Head of caudate nucleus (tissue), 42 donors: ENCODE results near the gene MCC.
A peak's percentile ranks its signal among the peaks of the same experiment; 100 is the strongest.

Source experiments
- DNase-seq, 42 donors: peaks; one replicate each; pipeline versions ENCODE4 v3.0.0 to v3.0.0-alpha.2; 2020 to 2021; ENCODE audit warnings: mixed read lengths in 7 of 42
- intact Hi-C: fragments of 100-400 bp; cut with DNase I; formaldehyde crosslinking; loops from one replicate; pipeline ENCODE4 v1.15.0; 2022

The MCC gene

DNA sequence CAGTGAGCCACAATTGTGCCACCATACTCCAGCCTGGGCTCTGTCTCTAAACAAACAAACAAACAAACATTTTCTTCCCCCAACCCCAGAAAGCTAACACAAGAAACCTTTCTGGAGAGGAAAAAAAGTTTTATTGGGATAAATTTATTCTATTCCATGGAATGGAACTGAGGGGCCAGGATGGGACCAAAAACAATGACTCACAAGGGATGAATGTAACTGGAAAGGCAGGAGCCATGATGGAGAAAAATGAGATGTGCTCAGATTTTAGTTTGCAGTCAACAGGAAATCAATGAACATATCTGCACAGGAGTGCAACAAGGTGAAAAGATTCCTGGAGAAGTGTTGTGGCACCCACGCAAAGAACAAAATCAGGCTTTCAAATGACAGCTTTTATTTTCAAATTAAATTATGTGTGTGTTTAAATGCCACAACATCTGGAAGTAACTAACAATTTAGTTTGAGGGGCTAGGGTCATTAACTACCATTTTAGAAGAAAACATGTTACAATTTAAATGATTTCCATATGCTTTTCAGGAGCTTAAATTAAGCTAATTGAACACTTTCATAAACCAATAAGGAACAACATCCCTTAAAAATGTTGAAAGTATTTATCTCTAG lies 262.0 kb downstream of the MCC start:
- intact Hi-C loops: no loop called here
- DNase-seq: no peak

DNA sequence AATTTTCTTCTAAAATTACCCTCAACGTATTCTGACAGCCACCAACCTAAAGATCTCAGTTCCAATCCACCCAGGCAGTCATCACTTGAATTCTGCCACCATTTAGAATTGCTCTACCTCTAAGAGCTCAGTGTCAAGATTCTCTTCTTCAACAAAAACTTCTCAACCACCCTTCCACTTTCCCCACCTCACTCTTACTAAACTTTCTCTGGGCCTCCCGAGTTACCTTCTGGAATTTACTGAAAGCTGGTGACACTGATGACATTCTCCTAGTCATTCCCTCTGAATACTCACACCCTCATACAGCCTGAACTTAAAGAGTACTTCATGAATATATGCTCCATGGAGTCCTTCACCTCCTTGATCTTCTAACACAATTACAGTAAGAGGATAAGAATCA lies 263.0 kb downstream of the MCC start:
- intact Hi-C loops: no loop called here
- DNase-seq: no peak

DNA sequence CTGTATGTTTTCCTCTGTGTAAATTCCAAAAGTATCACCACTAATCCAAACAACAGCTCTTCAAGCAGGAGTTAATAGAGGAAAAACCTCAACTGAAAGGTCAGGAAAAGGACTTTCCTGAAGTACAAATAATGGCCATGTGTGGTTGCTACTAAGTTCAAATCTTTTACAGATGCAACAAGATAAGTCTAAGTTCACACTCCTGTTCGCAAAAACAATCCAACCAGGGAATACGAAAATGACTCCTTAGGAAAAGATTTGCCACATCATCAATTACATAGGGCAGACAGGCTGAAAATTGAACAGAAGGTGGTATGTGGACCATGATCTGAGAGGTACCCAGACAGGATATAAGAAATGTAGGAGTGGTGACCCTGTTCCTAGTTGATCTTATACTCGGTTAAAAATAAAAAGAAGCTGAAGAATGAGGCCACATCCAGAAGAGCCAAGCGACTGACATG lies 263.6 kb downstream of the MCC start:
- DNase-seq: no peak

DNA sequence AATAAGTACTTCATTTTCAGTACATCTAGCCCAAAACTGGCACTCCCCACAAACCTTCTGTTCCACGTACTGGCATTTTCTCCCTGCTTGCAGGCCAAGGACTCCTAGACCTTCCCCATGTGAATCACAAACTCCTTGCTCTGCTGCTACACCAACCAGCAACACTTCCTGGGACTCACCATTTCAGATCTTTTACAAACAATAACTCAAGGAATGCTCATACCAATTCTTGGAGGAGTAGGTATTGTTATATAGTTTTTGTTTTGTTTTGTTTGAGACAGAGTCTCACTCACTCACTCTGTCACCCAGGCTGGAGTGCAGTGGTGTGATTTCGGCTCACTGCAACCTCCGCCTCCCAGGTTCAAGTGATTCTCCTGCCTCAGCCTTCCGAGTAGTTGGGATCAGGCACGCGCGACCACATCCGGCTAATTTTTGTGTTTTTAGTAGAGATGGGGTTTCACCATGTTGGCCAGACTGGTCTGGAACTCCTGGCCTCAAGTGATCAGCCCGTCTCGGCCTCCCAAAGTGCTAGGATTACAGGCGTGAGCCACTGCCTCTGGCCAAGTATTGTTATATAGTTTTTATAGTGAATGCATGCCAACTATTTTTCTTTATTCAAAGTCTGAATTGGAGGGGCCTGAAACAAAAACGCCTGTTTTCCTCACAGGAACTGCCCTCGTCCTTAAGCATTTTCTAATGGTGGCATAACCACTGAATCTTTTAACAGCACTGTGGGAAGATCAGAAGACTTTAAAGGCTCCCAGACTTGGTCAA lies 264.2 kb downstream of the MCC start:
- no peak for DNase-seq
- intact Hi-C loops: no loop called here

More for the DNA sequence above, 263.6 kb downstream of the MCC start:
- intact Hi-C loops: no loop called here

DNA sequence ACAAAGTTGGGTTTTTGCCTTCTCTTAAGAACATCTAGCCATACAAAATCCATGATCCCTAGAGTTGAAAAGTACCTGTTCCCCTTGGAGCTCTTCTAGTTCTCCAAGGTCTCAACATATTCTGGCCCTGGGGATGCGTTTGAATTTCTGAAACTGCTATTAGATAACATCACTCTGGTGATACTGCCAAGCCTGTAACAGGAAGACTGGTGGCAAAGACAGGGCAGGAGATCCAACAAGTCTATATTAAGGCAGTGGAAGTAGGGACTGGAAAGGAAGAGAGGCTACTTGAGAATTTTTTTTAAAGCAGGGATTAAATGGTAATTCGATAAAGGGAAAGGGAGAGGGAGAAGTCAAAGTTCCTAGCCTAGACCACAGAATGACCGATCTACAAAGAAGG lies 264.9 kb downstream of the MCC start:
- intact Hi-C loops: no loop called here
- DNase-seq: no peak

DNA sequence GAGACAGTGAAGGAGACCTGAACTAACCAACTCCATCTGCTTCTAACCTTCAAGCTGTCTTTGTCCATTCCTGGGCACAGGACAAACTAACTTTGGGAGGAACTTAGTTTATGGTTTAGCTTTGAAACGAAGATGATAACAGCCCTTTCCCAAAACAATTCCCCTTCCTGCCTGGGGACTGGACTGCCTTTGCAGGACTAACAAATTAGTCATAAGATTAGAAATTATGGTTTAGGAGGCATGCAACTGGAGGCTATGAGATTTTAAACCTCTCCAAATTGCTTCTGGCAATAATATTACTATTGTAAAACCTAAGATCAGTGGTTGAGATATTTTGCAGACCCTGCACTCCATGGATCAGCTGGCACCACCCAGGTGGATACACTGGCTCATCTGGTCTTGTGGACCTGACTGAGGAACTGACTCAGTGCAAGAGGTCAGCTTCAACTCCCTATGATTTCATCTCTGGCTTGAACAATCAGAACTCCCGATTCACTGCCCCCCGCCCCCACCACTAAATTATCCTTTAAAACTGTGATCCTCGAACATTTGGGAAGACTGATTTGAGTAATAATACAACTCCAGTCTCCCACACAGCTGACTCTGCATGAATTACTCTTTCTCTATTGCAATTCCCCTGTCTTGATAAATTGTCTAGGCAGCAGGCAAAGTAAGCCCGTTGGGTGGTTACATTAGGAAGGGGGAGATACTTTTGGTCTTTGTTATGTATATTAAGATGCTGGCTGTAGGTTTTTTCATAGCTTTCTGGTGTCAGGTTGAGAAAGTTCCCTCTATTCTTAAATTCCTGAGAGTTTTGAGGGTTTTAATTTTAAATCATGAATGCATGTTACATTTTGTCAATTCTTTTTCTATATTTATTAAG lies 266.7 kb downstream of the MCC start:
- DNase-seq: no peak
- intact Hi-C loops: no loop called here

DNA sequence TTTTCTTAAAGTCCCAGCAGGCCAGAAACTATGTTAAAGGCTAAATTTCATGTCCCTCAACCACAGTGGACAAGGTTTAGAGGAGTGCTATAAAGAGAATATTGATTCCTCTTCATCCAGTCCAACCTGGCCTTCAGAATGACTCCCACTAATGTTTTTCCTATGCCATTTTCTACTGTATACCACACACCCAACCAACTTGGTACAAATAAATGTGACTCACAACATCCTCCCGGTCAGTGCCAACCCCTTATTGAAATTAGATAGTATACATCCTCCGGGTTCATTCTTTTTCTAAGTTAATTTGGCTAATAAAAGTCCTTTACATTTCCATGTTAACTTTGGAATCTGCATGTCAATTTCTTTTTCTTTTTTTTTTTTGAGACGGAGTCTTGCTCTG lies 268.6 kb downstream of the MCC start:
- DNase-seq: no peak
- intact Hi-C loops: no loop called here

DNA sequence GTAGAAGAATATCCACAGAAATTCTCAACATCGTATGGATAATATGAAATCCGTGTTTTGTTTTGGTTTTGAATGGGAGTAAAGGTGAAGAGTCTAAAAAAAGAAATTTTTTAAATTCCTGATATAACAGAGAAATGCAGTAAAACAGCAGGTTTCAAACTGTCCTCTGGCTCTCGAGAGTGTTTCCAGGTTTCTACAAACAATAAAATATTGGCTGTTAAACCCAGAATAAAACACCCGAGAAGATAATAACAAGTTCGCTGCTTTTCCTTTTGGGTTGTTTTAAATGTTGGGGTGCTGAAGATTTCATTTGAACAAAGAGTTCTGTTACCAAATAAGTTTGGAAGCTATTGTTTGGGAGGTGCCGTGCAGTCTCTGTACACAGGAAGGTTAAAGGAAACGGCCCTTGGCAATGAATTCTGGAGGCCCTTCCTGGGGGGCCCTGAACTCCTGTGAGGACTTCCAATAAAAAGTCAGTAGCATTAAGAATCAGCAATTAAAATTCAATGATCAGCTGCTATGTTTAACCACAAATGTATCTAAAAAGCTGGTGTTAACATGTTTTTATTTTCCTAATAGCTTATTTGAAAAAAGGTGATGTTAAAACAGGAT lies 269.2 kb downstream of the MCC start:
- intact Hi-C loops: no loop called here
- DNase-seq: no peak

DNA sequence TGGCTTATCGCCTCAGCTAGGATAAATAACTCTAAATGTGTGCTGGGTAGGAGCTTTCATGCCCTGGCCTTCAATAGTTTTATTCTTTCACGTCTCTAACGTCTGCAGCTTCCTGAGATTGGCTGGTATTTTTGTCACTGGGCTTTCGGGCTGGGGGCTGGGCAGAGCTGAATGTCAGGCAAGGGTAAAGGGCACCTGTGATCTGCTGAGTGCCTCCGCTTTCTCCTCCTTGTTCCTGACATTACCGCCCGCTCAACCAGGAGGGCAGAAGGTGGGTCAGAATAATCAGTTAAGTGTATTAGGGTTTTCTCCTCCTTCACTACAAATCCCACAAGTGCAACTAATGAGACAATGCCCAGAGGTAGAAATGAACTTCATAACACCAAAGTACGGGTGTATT lies 270.1 kb downstream of the MCC start:
- intact Hi-C loops: no loop called here

DNA sequence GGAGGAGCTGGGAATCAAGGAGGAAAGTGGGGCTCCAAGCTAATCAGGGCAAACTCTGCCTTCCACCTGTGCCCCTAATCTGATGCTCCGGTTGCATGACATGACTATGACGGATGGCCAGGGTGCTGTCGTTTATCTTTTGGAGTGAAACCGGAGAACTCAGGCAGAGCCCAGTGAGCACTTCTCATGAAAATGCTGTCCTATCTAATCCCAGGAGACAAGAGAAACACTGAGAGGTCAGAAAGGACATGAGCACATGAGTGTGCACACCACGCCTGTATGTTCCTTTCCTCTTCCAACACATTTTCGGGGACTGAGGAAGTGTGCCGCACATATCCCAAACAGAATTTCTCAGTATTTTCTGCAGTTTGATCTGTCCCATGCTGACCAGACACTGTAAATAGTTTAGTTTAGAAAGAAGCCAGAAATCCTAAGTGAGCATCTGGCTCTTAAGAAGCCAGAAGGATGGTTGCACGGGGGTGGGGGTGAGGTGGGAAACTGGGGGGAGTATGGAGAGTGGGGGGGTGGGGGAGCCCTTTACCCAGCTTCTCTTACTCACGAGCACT lies 270.6 kb downstream of the MCC start:
- intact Hi-C loops: no loop called here
- no peak for DNase-seq

More for the DNA sequence above, 270.1 kb downstream of the MCC start:
- no peak for DNase-seq

DNA sequence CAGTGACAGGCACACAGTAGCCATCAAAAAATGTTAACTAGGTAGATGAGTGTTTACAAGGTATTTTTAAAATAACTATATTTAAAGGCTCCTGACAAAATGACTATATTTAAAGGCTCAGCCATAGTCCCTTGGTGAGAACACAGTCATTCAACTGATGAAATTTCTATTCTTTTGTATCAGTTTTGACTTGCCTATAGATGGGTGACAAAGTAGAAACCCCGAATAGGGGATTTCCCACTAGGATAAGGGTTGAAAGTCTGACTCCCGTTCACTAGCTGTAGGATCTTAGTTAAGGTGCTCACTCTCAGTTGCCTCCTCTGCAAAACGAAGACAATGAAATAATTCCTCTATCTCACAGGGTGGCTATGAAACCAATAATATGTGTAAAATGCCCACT lies 271.7 kb downstream of the MCC start:
- DNase-seq: no peak
- intact Hi-C loops: no loop called here

DNA sequence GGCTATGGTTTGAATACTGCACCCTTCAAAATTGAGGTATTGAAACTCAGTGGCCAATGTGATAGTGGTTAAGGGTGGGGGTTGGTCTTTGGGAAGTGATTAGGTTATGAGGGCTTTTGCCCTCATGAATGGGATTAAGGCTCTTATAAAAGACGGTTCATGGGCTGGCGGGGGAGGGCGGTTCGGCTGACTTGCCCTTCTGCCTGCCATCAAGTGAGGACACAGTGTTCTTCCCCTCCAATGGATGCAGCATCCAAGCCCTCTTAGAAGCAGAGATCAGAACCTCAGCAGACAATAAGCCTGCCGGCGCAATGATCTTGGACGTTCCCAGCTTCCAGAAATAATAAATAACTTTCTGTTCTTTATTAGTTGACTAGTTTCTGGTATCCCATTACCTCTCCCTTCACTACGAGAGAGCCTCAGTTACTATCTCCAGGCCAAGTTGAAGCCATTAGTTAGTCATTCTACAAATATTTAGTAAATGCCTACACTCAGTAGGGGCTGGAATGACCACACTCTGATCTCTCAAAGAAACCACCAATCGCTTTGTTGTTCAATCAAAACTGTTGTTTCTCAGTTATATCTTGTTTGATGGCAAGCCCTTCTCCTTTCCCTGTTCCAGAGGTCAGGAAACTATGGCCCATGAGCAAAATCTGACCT lies 272.7 kb downstream of the MCC start:
- intact Hi-C loops: no loop called here
- DNase-seq: no peak

DNA sequence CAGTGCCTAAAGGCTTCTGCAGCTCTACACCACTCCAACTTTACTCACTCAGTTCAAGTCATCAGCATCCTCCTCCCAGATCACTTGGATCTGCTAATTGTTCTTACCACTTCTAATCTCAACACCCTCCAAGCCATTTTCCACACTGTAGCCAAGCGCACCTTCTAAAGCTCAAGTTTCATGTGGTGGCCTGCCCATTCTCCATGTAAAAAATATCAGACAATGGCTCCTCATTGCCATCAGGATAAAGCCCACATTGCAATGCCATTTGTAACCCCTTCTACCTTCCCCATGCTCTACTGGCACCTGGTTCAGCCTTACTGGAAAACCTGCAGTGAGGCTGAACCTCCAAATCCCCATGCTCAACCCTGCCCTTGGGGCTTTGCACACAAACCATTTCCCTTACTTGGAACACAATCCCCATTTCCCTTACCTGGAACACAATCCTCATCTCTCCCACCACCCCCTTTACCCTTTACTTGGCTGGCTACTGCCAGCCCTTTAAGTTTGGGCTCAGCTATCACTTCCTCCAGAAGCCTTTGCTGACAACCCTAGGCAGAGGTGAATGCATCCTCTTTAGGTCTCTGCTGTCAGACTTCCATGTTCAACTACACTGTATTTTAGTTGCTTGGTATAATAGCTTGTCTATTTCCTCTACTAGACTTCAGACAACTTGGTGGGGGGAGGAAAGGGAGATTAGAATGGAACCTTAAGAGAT lies 273.5 kb downstream of the MCC start:
- DNase-seq: no peak
- intact Hi-C loops: no loop called here

DNA sequence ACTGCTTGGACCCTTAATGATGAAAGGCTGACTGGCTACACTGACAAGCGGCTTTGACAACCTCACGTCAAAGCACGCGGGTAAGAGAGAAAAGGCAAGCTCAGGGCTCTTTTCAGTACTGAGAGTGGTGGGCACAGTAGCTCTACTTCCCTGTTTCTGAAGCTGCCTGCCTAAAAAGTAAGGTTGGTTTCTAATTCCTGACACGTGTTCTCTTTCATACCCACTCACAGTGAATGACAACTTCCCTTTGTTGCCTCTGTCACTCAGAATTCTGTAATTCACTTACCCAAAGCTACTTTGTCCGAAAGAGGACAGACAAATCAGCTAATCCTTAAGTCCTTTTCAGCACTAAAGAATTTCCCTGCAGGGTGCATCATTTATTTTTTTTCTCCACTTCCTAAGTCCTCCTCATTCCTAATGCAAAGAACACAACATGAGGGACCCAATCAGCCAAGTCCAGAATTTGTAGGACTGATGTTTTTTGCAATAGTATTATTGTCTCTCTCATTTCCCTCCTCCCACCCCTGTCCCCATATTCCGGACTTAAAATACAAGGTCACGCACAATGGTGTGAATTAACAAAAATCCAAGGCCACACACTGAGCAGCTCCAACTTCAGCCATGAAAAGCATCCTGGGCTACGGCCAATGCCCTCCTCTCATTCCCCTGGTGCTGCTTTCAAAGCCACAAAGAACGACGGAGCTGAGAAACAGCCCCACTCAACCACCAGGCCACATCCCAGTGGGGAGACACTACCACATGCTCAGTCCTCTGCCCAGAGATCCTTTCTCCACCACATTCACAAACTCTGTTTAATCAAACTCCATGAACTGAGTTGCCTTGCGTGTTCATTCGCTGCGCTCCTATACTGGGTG lies 274.5 kb downstream of the MCC start:
- intact Hi-C loops: no loop called here

DNA sequence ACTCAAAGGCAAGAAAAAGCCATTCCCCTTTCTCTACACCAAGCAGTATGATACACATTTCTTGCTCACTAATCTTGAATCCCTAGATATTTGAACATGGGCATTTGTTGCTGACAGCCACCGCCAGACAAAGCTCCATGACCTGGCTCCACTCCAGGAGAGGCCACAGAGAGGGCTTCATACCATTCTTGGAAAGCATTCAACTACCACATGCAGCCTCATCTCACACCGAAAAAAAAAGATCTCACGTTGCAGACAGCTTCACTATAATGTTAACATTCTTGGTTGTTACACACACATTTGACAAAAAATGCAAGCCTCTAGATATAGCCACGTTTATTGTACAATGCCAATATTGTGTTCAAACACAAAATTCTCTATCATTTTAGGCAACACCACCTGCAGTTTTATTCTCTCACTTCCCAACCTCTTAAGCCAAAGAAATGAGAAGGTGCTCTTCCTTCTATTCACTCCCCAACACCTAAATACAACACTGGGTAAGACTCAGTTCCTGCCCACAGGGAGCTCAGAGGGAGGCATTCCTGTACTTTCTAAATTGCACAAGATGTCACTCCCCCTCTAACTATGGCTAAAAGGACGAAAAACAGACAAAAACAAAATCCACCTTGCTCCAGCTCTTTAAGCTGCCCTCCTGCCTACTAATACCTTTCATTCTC lies 275.9 kb downstream of the MCC start:
- intact Hi-C loops: no loop called here
- peak in 25 of 42 donors; percentile 15 to 66 (median 37) for DNase-seq

More for the DNA sequence above, 274.5 kb downstream of the MCC start:
- DNase-seq: peak in 24 of 42 donors; percentile 16 to 65 (median 38)

DNA sequence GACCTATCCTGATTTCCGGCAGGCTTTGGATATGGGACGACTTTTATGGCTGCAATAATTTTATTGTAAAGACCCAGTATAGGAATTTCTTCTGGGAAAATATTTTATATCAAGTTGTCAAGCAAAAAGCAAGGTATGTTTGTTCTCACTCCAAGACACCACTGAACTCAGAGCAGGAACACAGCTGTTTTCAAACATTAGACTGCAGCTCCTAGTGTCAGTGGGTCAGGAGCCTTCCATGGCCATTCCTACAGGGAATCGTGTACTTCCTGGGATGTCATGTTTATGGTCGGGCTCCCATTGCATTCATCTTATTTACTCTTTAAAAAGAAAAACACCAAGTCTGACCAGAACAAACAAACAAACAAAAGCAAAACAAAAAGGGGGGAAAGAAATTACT lies 278.8 kb downstream of the MCC start:
- intact Hi-C loops: no loop called here
- DNase-seq: no peak
